PC-3 (cell line): ENCODE data around the gene CDH13. TPM values are rescaled to one million over a fixed set of nuclear protein-coding genes. Genes with fewer than 3 reads are reported as not detected.

ENCODE experiments used
- ATAC-seq: fragments of 200-7000 bp; cut with Tn5 transposase; 2 replicates; pipeline ENCODE4 v1.9.1; 2020; ENCODE audit warnings: mild to moderate bottlenecking, moderate library complexity
- BruUV-seq: library from RNA; stranded (reverse); fragments of 400-500 nt; replicated peaks from 2 replicates; lab custom pipeline; 2021; lab: Mats Ljungman, UMichigan
- CTCF ChIA-PET: fragments of 300-600 bp; sonication (Branson Sonifier 250); formaldehyde crosslinking; loops from one replicate; lab custom pipeline; 2022; ENCODE audit warnings: antibody characterized with exemption; lab: Charles Lee
- POLR2A ChIA-PET: fragments of 300-600 bp; sonication (Branson Sonifier 250); formaldehyde crosslinking; loops from one replicate; lab custom pipeline; 2022; ENCODE audit warnings: antibody characterized with exemption; ENCODE audit not compliant: unreplicated experiment; lab: Charles Lee
- DNase-seq: peaks from one replicate; pipeline ENCODE4 v3.0.0-alpha.2; 2015
- H2AFZ ChIP-seq: fragments of 300-600 bp; sonication (generic); 2 replicates; pipeline ENCODE4 v1.6.0; 2016; ENCODE audit warnings: antibody characterized with exemption, low read length
- H3F3A ChIP-seq: fragments of 300-600 bp; sonication (generic); one replicate; pipeline ENCODE4 v1.6.0; 2017; ENCODE audit warnings: antibody characterized with exemption, low read length, control low read depth, mild to moderate bottlenecking; ENCODE audit not compliant: unreplicated experiment
- H3K27ac ChIP-seq: fragments of 300-600 bp; sonication (generic); 2 replicates; pipeline ENCODE4 v1.5.1; 2016; ENCODE audit warnings: mild to moderate bottlenecking, low read length
- H3K27me3 ChIP-seq: fragments of 300-600 bp; sonication (generic); 2 replicates; pipeline ENCODE4 v1.6.1; 2016; ENCODE audit warnings: low read length, mixed read lengths
- H3K36me3 ChIP-seq: fragments of 300-600 bp; sonication (generic); 2 replicates; pipeline ENCODE4 v1.6.1; 2016; ENCODE audit warnings: low read depth, mixed run types, low read length, mixed read lengths
- H3K4me1 ChIP-seq: fragments of 300-600 bp; sonication (generic); 2 replicates; pipeline ENCODE4 v1.5.1; 2016; ENCODE audit warnings: low read length; ENCODE audit not compliant: insufficient read depth
- H3K4me2 ChIP-seq: fragments of 300-600 bp; sonication (generic); 2 replicates; pipeline ENCODE4 v1.6.0; 2016; ENCODE audit warnings: low read length
- H3K4me3 ChIP-seq: fragments of 300-600 bp; sonication (generic); 2 replicates; pipeline ENCODE4 v1.5.1; 2016; ENCODE audit warnings: mild to moderate bottlenecking, low read length, mixed read lengths
- H3K79me2 ChIP-seq: fragments of 300-600 bp; sonication (generic); 2 replicates; pipeline ENCODE4 v1.6.1; 2017; ENCODE audit warnings: low read length, mixed read lengths
- H3K9ac ChIP-seq: fragments of 300-600 bp; sonication (generic); 2 replicates; pipeline ENCODE4 v1.6.0; 2016; ENCODE audit warnings: mild to moderate bottlenecking, low read length
- H3K9me2 ChIP-seq: fragments of 300-600 bp; sonication (generic); replicated peaks from 2 replicates; pipeline ENCODE4 v1.6.1; 2016; ENCODE audit warnings: mixed run types, low read length, mixed read lengths
- H3K9me3 ChIP-seq: fragments of 300-600 bp; sonication (generic); 2 replicates; pipeline ENCODE4 v1.6.1; 2016; ENCODE audit warnings: low read length, mixed read lengths
- H4K20me1 ChIP-seq: fragments of 300-600 bp; sonication (generic); 2 replicates; pipeline ENCODE4 v1.6.1; 2016; ENCODE audit warnings: low read length, mixed read lengths
- EZH2 ChIP-seq: fragments of 300-600 bp; sonication (generic); IDR thresholded peaks from one replicate; pipeline ENCODE4 v1.6.1; 2017; ENCODE audit warnings: antibody characterized with exemption, mild to moderate bottlenecking, low read length; ENCODE audit not compliant: unreplicated experiment
- EZH2phosphoT487 ChIP-seq: fragments of 300-600 bp; sonication (generic); IDR thresholded peaks from 2 replicates; pipeline ENCODE4 v1.6.1; 2018; ENCODE audit warnings: mild to moderate bottlenecking, antibody characterized with exemption, low read length, borderline replicate concordance
- intact Hi-C: fragments of 100-400 bp; cut with micrococcal nuclease; formaldehyde crosslinking; loops from 2 replicates; pipeline ENCODE4 v1.9.0; 2023
- total RNA-seq: library from RNA; depleted of rRNA; stranded (reverse); fragments of >200 nt; gene quantifications from 2 replicates; pipeline ENCODE4 v1.2.3, GENCODE V29; 2014
- TF ChIP-seq, protein P1 (sequence below): fragments of 300-600 bp; sonication (generic); conservative IDR thresholded peaks from 2 replicates; pipeline ENCODE4 v1.5.1; 2017; ENCODE audit warnings: antibody characterized with exemption, low read depth, mild to moderate bottlenecking, low read length

The CDH13 gene
- total RNA-seq, 1 experiment from 2014 or later = 0.36 TPM

DNA sequence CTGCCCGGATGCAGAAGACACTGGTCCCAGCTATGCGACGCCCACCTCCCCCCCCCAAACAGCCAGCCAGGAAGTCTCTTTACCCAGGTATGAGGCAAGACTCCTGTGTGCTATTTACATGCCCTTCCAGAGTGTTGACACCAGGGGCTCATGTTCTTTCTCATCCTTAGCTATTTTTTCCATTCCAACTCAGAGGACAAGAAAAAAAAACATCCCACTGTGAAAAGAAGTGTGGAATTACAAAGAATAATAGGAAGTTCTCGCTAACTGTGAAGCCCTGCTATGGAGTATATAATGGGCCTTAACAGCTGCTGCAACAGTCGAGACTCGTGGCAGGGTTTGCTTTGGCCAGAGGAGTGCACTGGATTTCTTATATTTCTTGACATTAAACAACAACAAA is 584.9 kb downstream of the CDH13 start:
- Histone ChIP-seq H3K4me2 (no peak overlapping the region), H3K9me2 (no peaks in the 10 kb centered on the region), H3K4me1 (no peaks in the 10 kb centered on the region), H3F3A (no peaks in the 10 kb centered on the region), H3K4me3 (no peak overlapping the region), H2AFZ (no peak overlapping the region), H3K27ac (no peak overlapping the region), H4K20me1 (no peaks in the 10 kb centered on the region), H3K9ac (no peak overlapping the region), H3K9me3 (no peaks in the 10 kb centered on the region), H3K79me2 (no peaks in the 10 kb centered on the region), H3K36me3 (no peaks in the 10 kb centered on the region), H3K27me3 (no peaks in the 10 kb centered on the region)
- TF ChIP-seq, protein P1, sequence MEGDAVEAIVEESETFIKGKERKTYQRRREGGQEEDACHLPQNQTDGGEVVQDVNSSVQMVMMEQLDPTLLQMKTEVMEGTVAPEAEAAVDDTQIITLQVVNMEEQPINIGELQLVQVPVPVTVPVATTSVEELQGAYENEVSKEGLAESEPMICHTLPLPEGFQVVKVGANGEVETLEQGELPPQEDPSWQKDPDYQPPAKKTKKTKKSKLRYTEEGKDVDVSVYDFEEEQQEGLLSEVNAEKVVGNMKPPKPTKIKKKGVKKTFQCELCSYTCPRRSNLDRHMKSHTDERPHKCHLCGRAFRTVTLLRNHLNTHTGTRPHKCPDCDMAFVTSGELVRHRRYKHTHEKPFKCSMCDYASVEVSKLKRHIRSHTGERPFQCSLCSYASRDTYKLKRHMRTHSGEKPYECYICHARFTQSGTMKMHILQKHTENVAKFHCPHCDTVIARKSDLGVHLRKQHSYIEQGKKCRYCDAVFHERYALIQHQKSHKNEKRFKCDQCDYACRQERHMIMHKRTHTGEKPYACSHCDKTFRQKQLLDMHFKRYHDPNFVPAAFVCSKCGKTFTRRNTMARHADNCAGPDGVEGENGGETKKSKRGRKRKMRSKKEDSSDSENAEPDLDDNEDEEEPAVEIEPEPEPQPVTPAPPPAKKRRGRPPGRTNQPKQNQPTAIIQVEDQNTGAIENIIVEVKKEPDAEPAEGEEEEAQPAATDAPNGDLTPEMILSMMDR = no peak
- TF ChIP-seq EZH2 (no peak), EZH2phosphoT487 (no peak)
- ATAC-seq (no peak), DNase-seq (no peak)
- ChIA-PET POLR2A (no interaction called here), CTCF (no interaction called here)
- no TSS peak for BruUV-seq
- intact Hi-C loops = loop anchor here (10.0 kb wide), 1 partner anchor 947 kb away; no protein-coding TSS in a partner anchor

DNA sequence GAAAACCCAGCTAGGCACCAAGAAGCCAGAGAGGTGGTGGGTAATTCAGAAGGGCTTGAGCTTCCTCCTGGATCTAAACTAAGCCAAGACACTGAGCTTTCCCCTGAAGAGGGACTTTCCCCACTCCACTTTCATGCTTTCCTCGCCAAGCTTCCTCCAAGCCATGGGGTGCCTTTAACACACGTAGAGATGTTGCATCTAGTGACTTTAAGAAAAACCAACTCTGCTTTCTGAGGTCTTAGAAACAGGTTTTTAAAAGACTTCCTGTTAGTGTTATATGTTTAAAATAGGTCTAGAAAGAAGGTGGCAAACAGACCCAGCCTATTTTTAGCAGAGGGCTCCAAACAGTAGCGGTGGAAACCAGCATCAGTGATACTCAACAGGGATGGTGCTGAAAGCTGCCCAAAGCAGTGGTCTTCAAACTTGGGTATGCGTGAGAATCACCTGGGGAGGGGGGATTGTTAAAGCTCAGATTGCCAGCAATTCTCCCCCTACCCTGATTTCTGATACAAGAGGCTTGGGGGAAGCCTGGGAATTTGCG is 585.6 kb downstream of the CDH13 start:
- H3K4me1 ChIP-seq = no peaks in the 10 kb centered on the region
- TF ChIP-seq, protein P1 = no peak
- TF ChIP-seq EZH2 (no peak), EZH2phosphoT487 (no peak)
- no peaks in the 10 kb centered on the region for H3K9me2 ChIP-seq
- H3K27ac ChIP-seq = no peak overlapping the region
- no peaks in the 10 kb centered on the region for H3K27me3 ChIP-seq
- H2AFZ ChIP-seq = no peak overlapping the region
- no peaks in the 10 kb centered on the region for H3K9me3 ChIP-seq
- no peak overlapping the region for H3K9ac ChIP-seq
- H3F3A ChIP-seq = no peaks in the 10 kb centered on the region
- ATAC-seq (no peak), DNase-seq (no peak)
- no TSS peak for BruUV-seq
- ChIA-PET CTCF (no interaction called here), POLR2A (no interaction called here)
- no peak overlapping the region for H3K4me2 ChIP-seq
- no peaks in the 10 kb centered on the region for H3K79me2 ChIP-seq
- H4K20me1 ChIP-seq = no peaks in the 10 kb centered on the region
- intact Hi-C loops = loop anchor here (10.0 kb wide), 1 partner anchor 948 kb away; no protein-coding TSS in a partner anchor
- H3K4me3 ChIP-seq = no peak overlapping the region
- H3K36me3 ChIP-seq = no peaks in the 10 kb centered on the region

DNA sequence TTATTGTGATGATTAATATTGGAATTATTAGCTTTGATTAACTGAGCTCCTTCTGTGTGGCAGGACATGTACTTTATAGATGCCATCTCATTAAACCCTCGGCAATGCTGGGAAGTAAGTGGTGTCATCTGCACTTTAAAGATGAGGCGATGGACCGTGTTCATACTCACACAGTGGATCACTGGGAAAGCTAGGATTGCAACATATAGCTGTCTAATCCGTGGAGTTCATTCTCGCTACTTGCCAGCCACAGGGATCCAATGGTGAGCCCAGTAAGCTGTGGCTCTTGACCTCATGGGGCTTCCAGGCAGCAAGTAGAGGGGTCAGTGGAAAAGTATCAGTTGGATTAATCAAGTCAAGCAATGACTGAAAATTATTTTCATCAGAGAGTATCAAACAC is 587.9 kb downstream of the CDH13 start:
- no peak for ATAC-seq
- H3K79me2 ChIP-seq = no peaks in the 10 kb centered on the region
- no peaks in the 10 kb centered on the region for H3K9me3 ChIP-seq
- no peaks in the 10 kb centered on the region for H3K36me3 ChIP-seq
- DNase-seq = no peak
- TF ChIP-seq EZH2phosphoT487 (no peak), EZH2 (no peak)
- TF ChIP-seq, protein P1 = no peak
- ChIA-PET POLR2A (no interaction called here), CTCF (no interaction called here)
- BruUV-seq = no TSS peak
- no peak overlapping the region for H2AFZ ChIP-seq
- H3K27me3 ChIP-seq = no peaks in the 10 kb centered on the region
- H4K20me1 ChIP-seq = no peaks in the 10 kb centered on the region
- H3K4me3 ChIP-seq = no peak overlapping the region
- intact Hi-C loops = loop anchor here (10.0 kb wide), 1 partner anchor 950 kb away; no protein-coding TSS in a partner anchor
- no peaks in the 10 kb centered on the region for H3F3A ChIP-seq
- no peak overlapping the region for H3K9ac ChIP-seq
- H3K4me2 ChIP-seq = no peak overlapping the region
- H3K4me1 ChIP-seq = no peaks in the 10 kb centered on the region
- no peak overlapping the region for H3K27ac ChIP-seq
- H3K9me2 ChIP-seq = no peaks in the 10 kb centered on the region
